ENCODE measurements around the gene ENOX1.
"Not testable (repeated sequence)": the region's sequence is repeated elsewhere in the genome, so short reads cannot be mapped to it uniquely, and the experiment has no call there.

The ENOX1 gene

GRCh38 chr13:43416842-43417241 is 369.9 kb downstream of the ENOX1 start:
- DNase-seq, result not testable (repeated sequence)

- DNase-seq, result not testable (repeated sequence)
Observed at GRCh38 chr13:43416408-43416807, 370.4 kb downstream of the ENOX1 start.

GRCh38 chr13:43415903-43416391 is 370.8 kb downstream of the ENOX1 start:
- not testable (repeated sequence) for DNase-seq

GRCh38 chr13:43414111-43414510 is 372.7 kb downstream of the ENOX1 start:
- DNase-seq, result no peak

DNA sequence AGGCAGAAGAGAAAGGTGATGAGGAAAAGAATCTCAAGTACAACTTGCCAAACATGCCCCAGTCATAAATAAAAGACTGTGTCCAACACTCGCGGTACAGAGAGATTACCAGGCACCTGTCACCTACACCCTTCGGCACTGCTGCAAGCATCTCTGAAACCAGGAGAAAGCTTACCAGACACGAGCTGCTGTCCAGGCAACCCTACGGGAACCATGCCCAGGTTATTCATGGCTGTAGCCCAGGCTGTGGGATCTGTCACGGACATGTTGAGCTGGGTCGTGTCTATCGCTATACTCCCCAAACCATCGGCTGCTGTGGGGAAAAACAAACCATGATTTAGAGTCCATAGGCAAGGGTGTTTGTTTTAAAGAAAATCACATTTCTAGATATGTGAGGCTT is 375.0 kb downstream of the ENOX1 start:
- no peak for DNase-seq

- no peak for DNase-seq
Observed at GRCh38 chr13:43411211-43411610, 375.6 kb downstream of the ENOX1 start.

- DNase-seq, result no peak
Observed at GRCh38 chr13:43408274-43408673, 378.5 kb downstream of the ENOX1 start.

GRCh38 chr13:43407023-43407581 is 379.7 kb downstream of the ENOX1 start:
- DNase-seq, result no peak

DNA sequence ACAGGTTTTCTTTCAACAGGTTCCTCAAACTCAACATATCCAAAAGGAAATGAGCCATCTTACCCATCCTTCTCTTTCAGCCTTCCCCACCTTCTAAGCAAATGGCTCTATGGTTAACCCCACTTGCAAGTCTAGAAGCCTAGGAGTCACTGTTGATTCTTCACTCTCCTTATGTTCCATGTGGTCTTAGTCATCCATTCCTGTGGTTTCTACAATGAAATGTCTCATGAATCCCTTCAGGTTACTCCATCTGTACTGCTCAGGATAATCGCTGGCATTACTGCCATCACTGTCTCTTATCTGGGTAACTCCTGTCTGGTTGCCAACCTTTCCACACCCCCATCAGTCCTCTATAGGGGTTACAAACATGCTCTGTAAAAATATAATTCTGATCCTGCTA is 381.3 kb downstream of the ENOX1 start:
- DNase-seq, result no peak

GRCh38 chr13:43402380-43402779 is 384.4 kb downstream of the ENOX1 start:
- DNase-seq, result no peak

- DNase-seq, result no peak
Observed at GRCh38 chr13:43401361-43401760, 385.4 kb downstream of the ENOX1 start.

- no peak for DNase-seq
Observed at GRCh38 chr13:43397111-43397510, 389.7 kb downstream of the ENOX1 start.

DNA sequence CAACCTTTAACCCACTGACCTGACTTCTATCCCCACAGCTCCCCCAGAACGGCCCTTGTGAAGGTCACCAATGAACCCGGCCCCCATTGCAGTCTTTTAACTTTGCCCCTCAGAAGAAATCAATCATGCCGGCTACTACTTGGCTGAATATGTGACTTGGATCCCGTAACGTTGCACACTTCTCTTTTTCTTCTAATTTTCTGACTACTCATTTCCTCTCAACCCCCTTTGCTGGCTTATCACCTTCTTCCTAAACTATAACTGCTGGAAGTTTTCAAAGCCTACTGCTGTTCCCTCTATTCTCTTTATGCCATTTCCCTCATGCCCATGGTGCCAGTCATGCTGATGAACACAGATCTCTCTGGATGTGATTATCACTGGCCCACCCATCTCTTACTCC is 395.7 kb downstream of the ENOX1 start:
- no peak for DNase-seq

- DNase-seq, result no peak
Observed at GRCh38 chr13:43390619-43391018, 396.2 kb downstream of the ENOX1 start.

GRCh38 chr13:43389983-43390382 is 396.8 kb downstream of the ENOX1 start:
- DNase-seq, result no peak

GRCh38 chr13:43389573-43389972 is 397.2 kb downstream of the ENOX1 start:
- no peak for DNase-seq

DNA sequence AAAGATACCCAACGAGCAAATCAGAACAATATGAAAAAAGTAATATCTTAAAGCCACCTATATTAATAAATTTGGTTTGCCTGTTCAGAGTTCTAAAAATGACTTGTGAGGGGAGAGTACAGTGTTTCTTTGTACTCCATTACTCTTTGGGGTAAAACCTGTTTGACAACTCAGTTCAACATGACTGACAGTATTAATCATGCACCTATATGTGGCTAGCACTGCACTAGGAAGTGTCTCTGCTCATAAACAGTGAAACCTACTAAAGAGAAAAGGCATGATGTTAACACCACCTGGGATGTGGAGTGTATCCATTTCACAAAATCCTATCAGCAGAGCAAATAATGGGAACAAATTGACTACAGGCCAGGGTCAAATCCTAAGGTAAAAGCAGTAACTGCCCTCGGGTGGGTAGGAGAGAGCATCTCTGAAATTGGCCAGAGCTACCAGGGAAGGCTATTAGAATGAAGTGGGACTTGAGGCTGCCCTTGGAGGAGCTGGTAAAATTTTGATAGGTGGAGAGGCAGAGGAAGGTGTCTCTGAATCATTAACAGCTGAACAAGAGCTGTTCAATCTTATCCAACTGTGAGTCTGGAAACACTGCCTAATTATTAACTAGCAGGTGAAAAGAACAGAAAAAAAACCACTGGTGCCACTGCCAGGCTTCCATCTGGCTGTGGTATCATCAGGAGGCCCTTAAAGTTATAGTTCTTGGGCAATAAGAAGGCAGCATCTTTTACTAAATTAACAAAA is 398.3 kb downstream of the ENOX1 start:
- no peak for DNase-seq

DNA sequence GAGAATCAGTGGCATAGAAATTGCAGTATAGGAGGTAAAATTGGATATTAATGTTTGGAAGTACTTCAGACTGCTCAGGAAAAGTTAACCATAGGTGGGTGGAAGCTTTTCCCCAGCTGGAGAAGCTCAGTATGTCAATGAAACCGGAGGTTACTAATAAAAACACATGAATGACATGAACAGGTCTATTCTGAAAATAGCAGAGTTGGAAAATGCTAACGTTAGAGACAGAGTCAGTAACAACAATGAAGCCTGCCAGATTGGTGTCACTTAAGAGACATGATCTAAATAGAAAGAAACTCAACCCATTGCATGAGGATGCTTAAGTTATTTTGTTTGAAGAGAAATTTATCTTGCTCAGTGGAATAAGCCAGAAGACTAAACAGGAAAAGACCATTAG is 398.9 kb downstream of the ENOX1 start:
- no peak for DNase-seq

DNA sequence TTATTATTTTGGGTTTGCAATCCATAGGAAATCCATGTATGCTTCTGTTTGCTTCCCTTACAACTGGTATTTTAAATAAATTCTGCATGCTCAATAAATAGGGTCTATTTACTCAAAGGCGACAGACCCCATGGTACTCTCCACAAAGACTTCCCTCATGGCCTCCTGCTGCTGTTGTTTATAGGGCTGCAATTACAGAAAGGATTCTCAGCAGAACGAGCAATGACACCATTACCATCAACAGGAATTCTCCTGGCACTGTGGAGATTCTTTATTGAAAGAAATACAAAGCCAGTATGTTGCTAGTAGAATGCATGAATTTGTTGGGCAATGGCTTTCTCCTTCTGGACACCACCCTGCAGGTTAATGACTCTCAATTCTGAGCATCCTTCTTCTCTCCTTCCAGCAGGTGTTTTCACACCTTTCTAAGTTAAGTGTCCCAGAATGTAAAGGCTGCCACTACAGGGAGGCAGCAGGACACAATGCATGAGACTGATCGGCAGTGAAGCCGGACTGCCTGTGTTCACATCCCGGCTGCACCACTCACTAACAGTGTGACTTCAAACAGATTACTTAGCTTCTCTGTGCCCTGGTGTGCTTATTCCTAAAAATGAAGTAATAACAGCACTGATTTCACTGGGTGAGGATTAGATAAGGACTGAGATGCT is 403.1 kb downstream of the ENOX1 start:
- no peak for DNase-seq

DNA sequence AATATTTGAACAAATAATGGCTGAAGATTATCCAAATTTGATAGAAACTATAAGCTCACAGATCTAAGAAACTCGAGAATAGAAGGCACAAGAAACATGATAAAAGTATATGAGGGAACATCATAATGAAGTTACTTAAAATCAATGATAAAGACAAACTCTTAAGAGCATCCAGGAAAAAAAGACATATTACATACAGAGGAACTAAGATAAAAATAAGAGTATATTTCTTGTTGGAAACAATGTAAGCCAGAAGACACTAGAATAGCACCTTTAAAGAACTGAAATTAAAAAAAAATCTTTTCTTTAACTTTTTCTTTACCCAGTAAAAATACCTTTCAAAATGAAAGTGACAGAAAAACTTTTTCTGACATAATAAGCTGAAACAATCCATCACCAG is 407.0 kb downstream of the ENOX1 start:
- DNase-seq, result no peak

DNA sequence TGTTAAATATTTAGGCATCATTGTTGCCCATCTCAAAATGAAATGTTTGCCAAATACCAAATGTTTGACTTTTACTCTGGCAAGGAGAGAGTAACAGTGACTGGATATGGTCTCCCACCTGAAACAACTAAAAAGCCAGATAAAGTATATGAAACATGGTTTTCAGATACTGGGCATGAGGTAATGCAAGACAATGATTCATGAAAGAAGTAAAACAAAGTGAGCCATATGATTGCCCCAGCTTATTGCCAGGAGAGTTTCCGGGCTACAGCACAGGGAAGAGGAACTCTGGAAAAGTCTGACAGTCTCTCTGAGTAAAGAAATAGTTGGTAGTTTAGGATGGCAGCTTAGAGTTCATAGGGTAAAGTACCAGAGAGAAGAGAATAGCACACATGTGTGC is 408.8 kb downstream of the ENOX1 start:
- no peak for DNase-seq

DNA sequence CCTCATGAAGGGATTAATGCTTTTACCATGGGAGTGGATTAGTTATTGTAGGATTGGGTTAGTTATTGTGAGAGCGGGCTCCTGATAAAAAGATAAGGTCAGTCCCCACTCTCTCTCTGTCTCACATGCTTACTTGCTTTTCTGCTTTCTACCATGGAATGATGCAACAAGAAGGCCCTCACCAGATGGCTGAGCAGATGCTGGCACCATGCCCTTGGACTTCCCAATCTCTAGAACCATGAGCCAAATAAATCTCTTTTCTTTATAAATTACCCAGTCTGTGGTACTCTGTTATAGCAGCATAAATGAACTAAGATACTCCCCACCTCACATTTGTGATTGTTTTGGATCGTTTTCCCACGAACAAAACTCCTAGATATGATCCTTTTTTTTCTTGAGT is 409.6 kb downstream of the ENOX1 start:
- no peak for DNase-seq

GRCh38 chr13:43376596-43376995 is 410.2 kb downstream of the ENOX1 start:
- DNase-seq, result no peak

GRCh38 chr13:43375797-43376465 is 410.8 kb downstream of the ENOX1 start:
- DNase-seq, result no peak
